D341Med (cell line): ENCODE measurements around the gene ACTRT3.

Experiments
- DNase-seq: peaks from one replicate; pipeline ENCODE4 v3.0.0; 2012; ENCODE audit warnings: low spot score

Gene ACTRT3

GRCh38 chr3:169769287-169770181 lies at the start of gene ACTRT3:
Gene ACTRT3 (minus strand): TSS chr3:169769561. CDS start chr3:169769520, 41 bp downstream.
- DNase-seq: no peak

DNA sequence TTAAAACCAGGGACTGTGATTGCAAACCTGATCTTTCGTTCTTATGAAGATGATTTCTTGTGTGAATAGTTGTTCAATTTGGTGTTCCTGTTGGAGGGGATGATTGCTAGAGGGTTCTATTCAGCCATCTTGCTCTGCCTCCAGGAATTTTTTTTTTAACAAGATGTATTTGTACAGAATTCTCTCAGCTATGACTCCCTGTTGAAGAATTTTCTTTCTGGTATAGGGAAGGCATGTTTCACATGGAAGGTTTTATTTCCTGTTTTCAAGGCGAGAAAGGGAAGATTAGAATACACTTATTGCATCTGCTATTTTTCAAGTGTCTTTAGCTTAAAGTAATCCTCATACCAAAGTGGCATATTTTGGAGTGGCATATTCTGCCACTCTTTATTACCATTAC lies 49.0 kb upstream of the ACTRT3 start:
- DNase-seq: no peak

DNA sequence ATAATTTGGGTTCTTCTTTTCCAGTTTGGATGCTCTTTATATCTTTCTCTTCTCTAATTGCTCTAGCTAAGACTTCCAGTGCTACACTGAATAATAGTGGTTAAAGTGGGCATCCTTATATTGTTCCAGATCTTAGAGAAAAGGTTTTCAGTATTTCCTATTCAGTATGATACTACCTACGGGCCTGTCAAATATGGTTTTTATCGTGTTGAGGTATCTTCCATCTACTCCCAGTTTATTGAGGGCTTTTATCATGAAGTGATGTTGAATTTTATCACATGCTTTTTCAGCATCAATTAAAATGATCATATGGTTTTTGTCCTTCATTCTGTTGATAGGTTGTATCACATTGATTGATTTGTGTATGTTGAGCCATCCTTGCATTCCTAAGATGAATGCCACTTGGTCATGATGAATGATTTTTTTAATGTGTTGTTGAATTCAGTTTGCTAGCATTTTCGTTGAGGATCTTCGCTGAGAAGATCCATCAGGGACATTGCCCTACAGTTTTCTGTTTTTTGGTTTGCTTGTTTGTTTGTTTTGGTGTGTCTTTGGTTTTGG lies 46.3 kb upstream of the ACTRT3 start:
- no peak for DNase-seq

DNA sequence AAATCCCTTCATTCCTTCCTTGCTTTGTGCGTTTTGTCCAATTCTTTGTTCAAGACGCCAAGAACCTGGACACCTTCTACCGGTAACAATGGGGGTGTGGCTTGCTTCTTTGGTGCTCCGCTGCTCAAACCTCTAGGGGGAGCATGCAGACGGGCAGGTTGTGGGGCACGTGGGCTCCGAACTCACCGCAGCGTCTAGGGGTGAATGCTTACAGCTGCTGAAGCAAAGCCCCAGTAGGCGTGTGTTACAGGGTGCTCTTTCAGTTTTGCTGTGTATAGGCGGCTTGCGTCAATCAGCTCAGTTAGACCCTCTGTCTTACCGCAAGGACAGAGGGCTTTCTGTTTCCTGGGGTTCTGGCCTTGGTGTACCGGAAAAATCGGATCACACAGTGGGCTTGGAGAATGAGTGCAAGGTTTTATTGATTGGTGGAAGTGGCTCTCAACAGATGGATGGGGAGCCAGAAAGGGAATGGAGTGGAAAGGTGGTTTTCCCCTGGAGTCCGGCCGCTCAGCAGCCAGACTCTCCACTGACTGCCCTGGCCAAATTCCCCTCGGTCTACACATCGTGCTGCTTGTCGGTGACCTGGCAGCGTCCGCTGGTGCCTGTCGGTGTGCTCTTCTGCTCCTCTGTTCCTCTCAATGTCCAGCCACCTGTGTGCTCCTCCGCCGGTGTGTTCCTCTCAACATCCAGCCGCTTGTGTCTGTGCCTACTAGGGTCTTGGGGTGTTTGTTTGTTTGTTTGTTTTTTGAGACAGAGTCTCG lies 44.6 kb upstream of the ACTRT3 start:
- DNase-seq: no peak

- DNase-seq: no peak
Measured at GRCh38 chr3:169813278-169813677, 43.9 kb upstream of the ACTRT3 start.

GRCh38 chr3:169812332-169813235 lies 43.2 kb upstream of the ACTRT3 start, which contains the start of the genes LRRC34 and LRRIQ4:
Gene LRRC34 (minus strand): TSS chr3:169812904. CDS start chr3:169812548, 356 bp downstream.
Gene LRRIQ4 (plus strand): TSS chr3:169812870. CDS start chr3:169821922, 9,052 bp downstream.
- DNase-seq: peak; percentile 60

DNA sequence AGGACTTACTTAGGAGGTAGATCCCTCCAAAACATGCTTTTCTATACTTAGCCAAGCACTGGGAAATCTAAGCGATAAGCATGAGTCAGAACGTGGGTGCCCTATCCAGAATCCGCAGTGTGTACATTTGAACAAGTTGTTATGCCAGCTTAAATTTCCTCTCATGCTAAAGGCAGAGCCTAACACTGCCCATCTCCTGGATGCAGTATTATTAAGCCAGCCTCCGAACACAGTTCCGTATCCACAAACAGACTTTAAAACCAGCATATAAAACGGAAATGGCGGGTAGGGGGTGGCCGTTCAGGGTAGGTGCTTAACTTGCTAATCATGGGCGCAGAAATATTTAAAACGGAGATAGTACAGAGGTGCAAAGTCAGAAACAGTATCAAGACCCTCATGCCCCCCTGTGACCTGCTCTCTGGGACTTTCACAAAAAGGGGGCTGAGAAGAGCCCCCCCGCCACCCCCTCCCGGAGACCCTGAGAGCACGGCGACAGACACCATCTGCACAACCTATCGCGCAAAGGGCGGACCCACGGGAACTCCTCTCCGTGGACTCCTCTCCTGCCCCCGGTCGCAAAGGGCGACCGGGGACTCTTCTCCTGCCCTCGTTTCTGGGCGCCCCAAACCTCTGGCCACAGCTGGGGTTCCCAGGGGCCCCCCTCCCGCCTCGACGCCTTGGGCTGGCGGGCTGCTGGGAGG lies 42.4 kb upstream of the ACTRT3 start:
- DNase-seq: no peak

DNA sequence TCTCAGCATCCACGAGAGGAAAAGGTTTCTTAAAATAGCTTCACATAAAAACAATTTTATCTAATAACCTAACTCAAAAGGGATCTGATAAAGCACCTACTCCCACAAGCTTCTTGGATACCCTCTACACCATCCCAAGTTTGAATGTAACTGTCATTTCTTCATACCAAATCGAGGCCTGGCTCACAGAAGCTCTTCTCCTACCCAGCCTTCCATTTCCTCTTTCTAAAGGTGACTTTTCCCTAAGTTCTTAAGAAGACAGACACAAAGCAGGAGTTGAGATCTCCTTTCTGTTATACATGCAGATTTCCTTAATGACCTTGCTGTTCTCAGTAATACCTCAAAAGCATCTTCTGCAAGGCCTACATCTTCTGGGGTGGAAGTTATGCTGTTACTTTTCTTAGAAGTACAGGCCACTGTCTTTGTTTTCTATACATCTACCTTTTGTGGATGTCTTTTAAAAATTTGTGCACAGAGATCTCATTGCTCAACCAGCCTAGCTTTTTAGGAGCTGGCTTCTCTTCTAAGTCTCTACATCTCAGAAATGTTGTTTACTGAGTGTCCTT lies 40.0 kb upstream of the ACTRT3 start:
- DNase-seq: no peak

DNA sequence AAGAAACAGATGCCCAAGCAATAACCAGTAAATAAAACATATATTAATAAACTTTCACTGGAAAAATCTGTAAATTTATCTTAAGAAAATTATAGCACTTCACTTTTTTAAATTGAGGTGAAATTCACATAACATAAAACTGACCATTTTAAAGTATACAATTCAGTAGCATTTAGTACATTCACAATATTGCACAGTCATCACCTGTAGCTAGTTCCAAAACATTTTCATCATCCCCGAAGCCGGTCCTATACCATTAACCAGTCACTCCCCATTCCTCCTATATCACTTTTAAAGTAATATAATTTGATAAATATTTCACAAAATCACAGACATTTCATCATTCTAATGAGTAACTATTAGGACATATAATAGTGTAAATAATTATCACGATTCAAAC lies 35.3 kb upstream of the ACTRT3 start:
- DNase-seq: no peak

- no peak for DNase-seq
Measured at GRCh38 chr3:169792359-169792758, 23.0 kb upstream of the ACTRT3 start.

- DNase-seq: no peak
Measured at GRCh38 chr3:169790687-169791429, 21.5 kb upstream of the ACTRT3 start.

- no peak for DNase-seq
Measured at GRCh38 chr3:169790219-169790618, 20.9 kb upstream of the ACTRT3 start.

DNA sequence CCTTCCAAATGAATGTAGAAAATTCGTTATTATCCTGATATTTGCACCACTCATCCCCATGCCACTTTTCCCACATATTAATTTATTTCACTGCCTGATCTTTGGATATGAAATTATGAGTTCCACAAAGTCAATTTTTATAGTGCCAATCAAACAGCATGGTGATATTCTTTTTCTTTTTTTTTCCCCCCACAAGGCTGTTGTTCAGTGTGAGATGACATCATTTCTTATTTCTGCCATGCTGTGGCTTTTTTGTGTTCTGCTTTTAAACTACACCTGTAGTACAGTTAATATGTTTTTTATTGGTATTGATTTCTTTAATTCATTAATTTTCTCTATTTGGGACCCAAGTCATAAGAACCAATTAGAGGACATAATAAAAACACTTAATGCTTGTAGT lies 18.4 kb upstream of the ACTRT3 start:
- no peak for DNase-seq

- no peak for DNase-seq
Measured at GRCh38 chr3:169787120-169787519, 17.8 kb upstream of the ACTRT3 start.

DNA sequence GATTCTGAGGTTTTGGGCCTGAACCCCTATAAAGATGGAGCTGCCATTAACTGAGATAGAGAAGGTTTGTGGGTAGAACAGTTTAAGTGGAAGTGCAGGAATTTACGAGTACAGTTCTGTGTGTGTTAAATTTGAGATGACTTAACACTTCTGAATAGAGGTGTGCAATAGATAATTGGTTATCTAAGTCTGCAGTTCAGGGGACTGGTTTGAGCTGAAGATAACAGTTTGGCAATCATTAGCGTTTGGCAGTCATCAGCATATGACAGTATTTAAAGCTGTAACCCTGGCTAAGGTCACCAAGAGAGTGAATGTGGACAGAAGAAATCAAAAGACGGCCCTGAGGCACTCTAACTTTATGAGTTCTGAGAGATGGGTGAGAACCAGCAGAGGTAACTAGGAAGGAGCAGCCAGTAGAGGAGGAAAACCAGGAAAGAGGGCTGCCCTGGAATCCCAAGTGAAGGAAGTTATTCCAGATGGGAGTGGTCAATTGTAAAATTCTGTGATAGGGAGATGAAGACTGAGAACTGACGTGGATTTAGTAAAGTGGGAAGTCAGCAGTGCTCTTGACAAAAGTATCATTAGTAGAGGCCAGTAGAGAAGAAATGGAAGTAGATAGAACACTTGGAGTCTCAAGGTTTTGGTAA lies 12.0 kb upstream of the ACTRT3 start:
- no peak for DNase-seq

DNA sequence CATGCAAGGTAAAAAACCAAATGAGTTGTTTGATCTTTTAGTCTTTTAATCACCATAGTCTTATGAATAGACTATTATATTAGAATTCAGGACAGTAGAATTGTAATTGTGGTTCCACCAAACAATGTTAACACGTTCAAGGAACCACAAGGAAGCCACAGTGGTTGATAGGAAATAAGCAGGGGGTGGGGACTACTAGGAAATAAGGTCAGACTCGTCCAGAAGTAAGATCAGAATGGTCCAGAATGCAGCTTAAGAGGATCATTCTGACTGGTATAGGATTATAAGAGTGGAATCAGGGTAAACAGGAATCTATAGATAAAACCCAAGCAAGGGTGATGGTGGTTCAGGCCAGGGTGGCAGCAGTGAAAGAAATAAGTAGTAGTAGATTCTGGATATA lies 11.4 kb upstream of the ACTRT3 start:
- DNase-seq: no peak

GRCh38 chr3:169777822-169778221 lies 8.5 kb upstream of the ACTRT3 start:
- DNase-seq: no peak

DNA sequence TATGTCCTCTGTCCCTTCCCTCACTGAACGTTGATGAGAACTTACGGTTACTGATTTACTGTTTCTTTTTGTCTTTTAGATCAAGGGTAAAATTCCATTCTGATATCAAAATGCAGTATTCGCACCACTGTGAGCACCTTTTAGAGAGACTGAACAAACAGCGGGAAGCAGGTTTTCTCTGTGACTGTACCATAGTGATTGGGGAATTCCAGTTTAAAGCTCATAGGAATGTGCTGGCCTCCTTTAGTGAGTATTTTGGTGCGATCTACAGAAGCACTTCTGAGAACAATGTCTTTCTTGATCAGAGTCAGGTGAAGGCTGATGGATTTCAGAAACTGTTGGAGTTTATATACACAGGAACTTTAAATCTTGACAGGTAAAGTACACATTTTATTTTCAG lies 4.8 kb upstream of the ACTRT3 start:
- DNase-seq: no peak
